Tibial artery (tissue), 4 donors: ENCODE results near the gene CRACR2A.

ENCODE experiments used
- DNase-seq, 2 donors: peaks; one replicate each; pipeline ENCODE4 v3.0.0-alpha.2; 2019
- H3K27ac ChIP-seq, 2 donors: fragments of 200-600 bp; sonication (generic) in 1 of 2; 1 replicate in 1 of 2; 2 replicates in 1 of 2; pipeline ENCODE4 v1.5.1; 2018 to 2019; ENCODE audit warnings: mild to moderate bottlenecking in 1 of 2
- H3K27me3 ChIP-seq, 2 donors: fragments of 200-600 bp; sonication (generic) in 1 of 2; one replicate each; pipeline versions ENCODE4 v1.5.1 to v1.6.0; 2016 to 2019
- H3K36me3 ChIP-seq, 3 donors: fragments of 200-600 bp; sonication (generic) in 2 of 3; one replicate each; pipeline ENCODE4 v1.5.1; 2016 to 2019; ENCODE audit warnings: mild to moderate bottlenecking in 2 of 3
- H3K4me1 ChIP-seq, 4 donors: fragments of 200-600 bp; sonication (generic) in 2 of 4; 1 replicate in 3 of 4; 2 replicates in 1 of 4; pipeline ENCODE4 v1.5.1; 2016 to 2019
- H3K4me3 ChIP-seq, 2 donors: fragments of 200-600 bp; sonication (generic) in 1 of 2; 1 replicate in 1 of 2; 2 replicates in 1 of 2; pipeline ENCODE4 v1.5.1; 2018 to 2019; ENCODE audit warnings: mild to moderate bottlenecking in 2 of 2
- H3K9me3 ChIP-seq, 3 donors: fragments of 200-600 bp; sonication (generic) in 1 of 3; one replicate each; pipeline ENCODE4 v1.5.1; 2016 to 2019
- CTCF ChIP-seq, 2 experiments: fragments of 200-600 bp in 1 of 2; fragments of 450-650 bp in 1 of 2; IDR thresholded peaks; one replicate each; pipeline ENCODE4 v1.5.1; 2017 to 2019; ENCODE audit warnings: antibody characterized with exemption in 2 of 2, mild to moderate bottlenecking in 1 of 2, moderate library complexity in 1 of 2
- intact Hi-C: fragments of 100-400 bp; cut with DNase I; formaldehyde crosslinking; loops from one replicate; pipeline ENCODE4 v1.15.0; 2023; ENCODE audit warnings: low total_unique reads

The CRACR2A gene

GRCh38 chr12:3671330-3672112, 81.4 kb downstream of the CRACR2A start:
- intact Hi-C loops, result no loop called here
- no peak for TF ChIP-seq CTCF (IDR thresholded peaks at IDR 0.05)
- Histone ChIP-seq H3K4me3 (no peak overlapping the region), H3K27me3 (no peaks in the 10 kb centered on the region), H3K4me1 (no peaks in the 10 kb centered on the region), H3K9me3 (no peaks in the 10 kb centered on the region), H3K27ac (no peak overlapping the region), H3K36me3 (peaks cover 0 to 22% (median 4%) of the 10 kb centered on the region in 3 donors)
- no peak for DNase-seq

- Histone ChIP-seq H3K36me3 (peaks cover 0 to 22% (median 4%) of the 10 kb centered on the region in 3 donors), H3K27me3 (no peaks in the 10 kb centered on the region), H3K9me3 (no peaks in the 10 kb centered on the region), H3K27ac (no peak overlapping the region), H3K4me3 (no peak overlapping the region), H3K4me1 (no peaks in the 10 kb centered on the region)
- DNase-seq, result no peak
- intact Hi-C loops, result no loop called here
- no peak for TF ChIP-seq CTCF (IDR thresholded peaks at IDR 0.05)
Measured at GRCh38 chr12:3670083-3670620, 82.8 kb downstream of the CRACR2A start.

- no peaks in the 10 kb centered on the region for H3K9me3 ChIP-seq
- no peak overlapping the region for H3K4me3 ChIP-seq
- peaks cover 1 to 22% (median 4%) of the 10 kb centered on the region in 3 donors for H3K36me3 ChIP-seq
- H3K27me3 ChIP-seq, result no peaks in the 10 kb centered on the region
- TF ChIP-seq CTCF (IDR thresholded peaks at IDR 0.05), result no peak
- DNase-seq, result no peak
- H3K27ac ChIP-seq, result no peak overlapping the region
- intact Hi-C loops, result no loop called here
- H3K4me1 ChIP-seq, result no peaks in the 10 kb centered on the region
Measured at GRCh38 chr12:3669594-3669993, 83.3 kb downstream of the CRACR2A start.

- H3K36me3 ChIP-seq, result peaks cover 2 to 18% (median 4%) of the 10 kb centered on the region in 3 donors
- no peaks in the 10 kb centered on the region for H3K9me3 ChIP-seq
- no peaks in the 10 kb centered on the region for H3K27me3 ChIP-seq
- intact Hi-C loops, result no loop called here
- H3K27ac ChIP-seq, result no peak overlapping the region
- TF ChIP-seq CTCF (IDR thresholded peaks at IDR 0.05), result no peak
- no peak overlapping the region for H3K4me3 ChIP-seq
- no peaks in the 10 kb centered on the region for H3K4me1 ChIP-seq
- no peak for DNase-seq
Measured at GRCh38 chr12:3668479-3669165, 84.3 kb downstream of the CRACR2A start.

GRCh38 chr12:3667485-3667884, 85.4 kb downstream of the CRACR2A start:
- Histone ChIP-seq H3K36me3 (peaks cover under 1 to 7% (median 2%) of the 10 kb centered on the region in 3 donors), H3K27me3 (no peaks in the 10 kb centered on the region), H3K27ac (no peak overlapping the region), H3K4me1 (no peaks in the 10 kb centered on the region), H3K9me3 (no peaks in the 10 kb centered on the region), H3K4me3 (no peak overlapping the region)
- intact Hi-C loops, result no loop called here
- no peak for TF ChIP-seq CTCF (IDR thresholded peaks at IDR 0.05)
- no peak for DNase-seq
